ENCODE data around the gene PIP5K1B. TPM values are rescaled to one million over a fixed set of nuclear protein-coding genes. Genes with fewer than 3 reads are reported as not detected.

PIP5K1B gene
- total and polyA plus RNA-seq, 2 donors (not counting 1 experiment from before 2014, with no cell fraction given), result 11.8 to 24.1 TPM

DNA sequence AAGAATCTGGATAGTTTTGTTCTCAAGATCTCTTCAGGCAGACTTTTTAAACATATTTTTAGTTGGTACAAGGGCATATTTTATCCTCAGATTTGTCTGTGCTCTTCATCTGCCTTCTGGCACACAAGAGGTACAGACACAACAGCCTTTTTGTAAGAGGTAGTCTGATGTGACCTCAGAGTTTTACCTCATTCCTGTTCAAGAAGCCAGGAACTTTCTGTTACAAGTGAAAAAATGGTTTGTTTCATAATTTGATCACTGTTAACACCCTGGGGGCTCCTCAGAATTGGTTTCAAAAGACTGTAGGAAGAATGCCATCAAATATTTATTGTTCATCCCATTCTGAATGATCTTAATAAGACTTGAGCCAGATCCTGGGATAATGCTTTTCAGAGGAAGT is 172.2 kb downstream of the PIP5K1B start:
- H3K9ac ChIP-seq (ENCODE audit: low read length), result no peak overlapping the region
- no peak for TF ChIP-seq CTCF (IDR thresholded peaks at IDR 0.05)
- H3K4me3 ChIP-seq (ENCODE audit: control extremely low read depth in 1 of 5, extremely low read depth in 1 of 5, insufficient read depth in 1 of 5, low read depth in 2 of 5, low read length in 4 of 5), result no peak overlapping the region
- no peaks in the 10 kb centered on the region for H3K4me1 Mint-ChIP-seq
- no peaks in the 10 kb centered on the region for H3K4me1 ChIP-seq (ENCODE audit: control insufficient read depth in 2 of 2, insufficient read depth in 2 of 2, low read length in 2 of 2)
- no peak overlapping the region for H3K4me3 Mint-ChIP-seq
- H3K36me3 ChIP-seq (replicated peaks in 1 of 2; ENCODE audit: control extremely low read depth in 1 of 2, control insufficient read depth in 1 of 2, extremely low read depth in 1 of 2, insufficient read depth in 2 of 2, low read length in 1 of 2), result peaks cover 12% of the 10 kb centered on the region in 2 experiments
- no peaks in the 10 kb centered on the region for H3K9me3 ChIP-seq (ENCODE audit: control extremely low read depth in 1 of 3, control insufficient read depth in 2 of 3, insufficient read depth in 1 of 3, low read length in 2 of 3)
- H4K20me1 ChIP-seq (ENCODE audit: control insufficient read depth, insufficient read depth, low read length, poor library complexity, severe bottlenecking), result no peaks in the 10 kb centered on the region
- H2AFZ ChIP-seq (ENCODE audit: insufficient read depth, low read depth, low read length, poor library complexity, severe bottlenecking), result no peak overlapping the region
- no peak for DNase-seq
- H3K27me3 ChIP-seq (replicated peaks in 1 of 4; ENCODE audit: control extremely low read depth in 1 of 4, control insufficient read depth in 3 of 4, insufficient read depth in 4 of 4, low read length in 3 of 4), result no peaks in the 10 kb centered on the region
- intact Hi-C loops (cut with micrococcal nuclease), result no loop called here
- ChIA-PET POLR2A (no interaction called here), CTCF (interaction anchor here (0.7 kb wide), 1 partner anchor 177 kb away, joined by 3 read pairs; no protein-coding TSS in a partner anchor)
- ATAC-seq (ENCODE audit: low read depth), result no peak
- H3K4me2 ChIP-seq (replicated peaks; ENCODE audit: low read depth, low read length, poor library complexity, severe bottlenecking), result no peak overlapping the region
- H3K9me3 Mint-ChIP-seq (ENCODE audit: insufficient read depth), result no peaks in the 10 kb centered on the region
- no peak overlapping the region for H3K27ac ChIP-seq (ENCODE audit: low read length in 2 of 2)
- no peak overlapping the region for H3K27ac Mint-ChIP-seq
- no peaks in the 10 kb centered on the region for H3K27me3 Mint-ChIP-seq
- no peaks in the 10 kb centered on the region for H3K79me2 ChIP-seq (ENCODE audit: control insufficient read depth, insufficient read depth, low read length)

DNA sequence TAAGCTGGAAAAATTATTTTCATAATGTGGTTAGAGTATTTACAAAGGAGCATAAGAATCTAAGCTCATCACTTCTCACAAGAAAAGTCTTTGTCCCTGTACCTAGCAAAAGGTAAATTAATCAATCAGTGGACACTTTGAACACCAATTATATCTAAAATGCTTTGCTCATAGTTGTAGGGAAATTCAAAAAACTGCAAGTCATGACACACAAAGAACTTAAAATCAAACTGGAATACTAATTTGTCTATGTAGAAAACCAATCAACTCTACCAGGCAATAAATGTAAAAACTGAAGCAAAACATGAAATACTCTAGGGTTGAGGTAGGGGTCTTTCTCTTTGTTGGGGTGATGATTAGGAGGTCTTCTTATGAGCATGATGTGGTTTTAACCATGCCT is 173.4 kb downstream of the PIP5K1B start:
- H3K4me3 ChIP-seq (ENCODE audit: control extremely low read depth in 1 of 5, extremely low read depth in 1 of 5, insufficient read depth in 1 of 5, low read depth in 2 of 5, low read length in 4 of 5), result no peak overlapping the region
- ATAC-seq (ENCODE audit: low read depth) (no peak), DNase-seq (no peak)
- H2AFZ ChIP-seq (ENCODE audit: insufficient read depth, low read depth, low read length, poor library complexity, severe bottlenecking), result no peak overlapping the region
- TF ChIP-seq CTCF (IDR thresholded peaks at IDR 0.05), result no peak
- TF ChIP-seq EZH2 (IDR thresholded peaks at IDR 0.05; ENCODE audit: borderline replicate concordance, insufficient read depth, low read depth, low read length, poor library complexity, severe bottlenecking), result no peak
- no peaks in the 10 kb centered on the region for H4K20me1 ChIP-seq (ENCODE audit: control insufficient read depth, insufficient read depth, low read length, poor library complexity, severe bottlenecking)
- H3K27me3 Mint-ChIP-seq, result no peaks in the 10 kb centered on the region
- H3K36me3 ChIP-seq (replicated peaks in 1 of 2; ENCODE audit: control extremely low read depth in 1 of 2, control insufficient read depth in 1 of 2, extremely low read depth in 1 of 2, insufficient read depth in 2 of 2, low read length in 1 of 2), result peaks cover 12 to 21% of the 10 kb centered on the region in 2 experiments
- no peak overlapping the region for H3K4me2 ChIP-seq (replicated peaks; ENCODE audit: low read depth, low read length, poor library complexity, severe bottlenecking)
- H3K4me1 ChIP-seq (ENCODE audit: control insufficient read depth in 2 of 2, insufficient read depth in 2 of 2, low read length in 2 of 2), result no peaks in the 10 kb centered on the region
- no peaks in the 10 kb centered on the region for H3K9me3 Mint-ChIP-seq (ENCODE audit: insufficient read depth)
- ChIA-PET POLR2A (no interaction called here), CTCF (interaction anchor here (0.5 kb wide), 1 partner anchor 103 kb away, joined by 3 read pairs; no protein-coding TSS in a partner anchor)
- H3K9me3 ChIP-seq (ENCODE audit: control extremely low read depth in 1 of 3, control insufficient read depth in 2 of 3, insufficient read depth in 1 of 3, low read length in 2 of 3), result no peaks in the 10 kb centered on the region
- no peaks in the 10 kb centered on the region for H3K4me1 Mint-ChIP-seq
- intact Hi-C loops (cut with micrococcal nuclease), result no loop called here
- no peak overlapping the region for H3K27ac ChIP-seq (ENCODE audit: low read length in 2 of 2)
- H3K4me3 Mint-ChIP-seq, result no peak overlapping the region
- no peak overlapping the region for H3K9ac ChIP-seq (ENCODE audit: low read length)
- H3K27ac Mint-ChIP-seq, result no peak overlapping the region
- H3K27me3 ChIP-seq (replicated peaks in 1 of 4; ENCODE audit: control extremely low read depth in 1 of 4, control insufficient read depth in 3 of 4, insufficient read depth in 4 of 4, low read length in 3 of 4), result no peaks in the 10 kb centered on the region
- H3K79me2 ChIP-seq (ENCODE audit: control insufficient read depth, insufficient read depth, low read length), result no peaks in the 10 kb centered on the region

Data from B cell (primary cell).